HFFc6 (cell line): Measurements from ENCODE around the gene SREBF1. TPM values are rescaled to one million over a fixed set of nuclear protein-coding genes. Genes with fewer than 3 reads are reported as not detected.
A peak's percentile ranks its signal among the peaks of the same experiment; 100 is the strongest.

Experiments
- DNase-seq: peaks from one replicate; pipeline ENCODE4 v3.0.0-alpha.2; 2018
- H3K27ac Mint-ChIP-seq: 2 replicates; pipeline ENCODE4 v1.8.0; 2020; ENCODE audit warnings: mild to moderate bottlenecking, mixed read lengths
- H3K27me3 Mint-ChIP-seq: 2 replicates; pipeline ENCODE4 v1.8.0; 2021; ENCODE audit warnings: mild to moderate bottlenecking, moderate library complexity, mixed read lengths; ENCODE audit not compliant: insufficient read depth
- H3K36me3 Mint-ChIP-seq: 2 replicates; pipeline ENCODE4 v1.8.0; 2021; ENCODE audit warnings: low read depth, mixed read lengths
- H3K4me1 Mint-ChIP-seq: 2 replicates; pipeline ENCODE4 v1.8.0; 2020; ENCODE audit warnings: low read depth, mixed read lengths
- H3K4me3 Mint-ChIP-seq: 2 replicates; pipeline ENCODE4 v1.8.0; 2020; ENCODE audit warnings: mild to moderate bottlenecking, moderate library complexity, mixed read lengths
- H3K9me3 Mint-ChIP-seq: 2 replicates; pipeline ENCODE4 v1.8.0; 2020; ENCODE audit warnings: mild to moderate bottlenecking, mixed read lengths
- CTCF ChIP-seq: fragments of 200-600 bp; sonication (generic); IDR thresholded peaks from 2 replicates; pipeline ENCODE4 v1.5.0; 2021; ENCODE audit warnings: antibody characterized with exemption, mild to moderate bottlenecking
- total RNA-seq, 6 experiments: library from RNA; stranded (reverse); fragmentation: NEBNext Ultra II Directional; extraction: Animal tissue kit (Norgen Biotek cat#: 25700); gene quantifications; 2 replicates in 1 of 6; 3 replicates in 5 of 6; pipeline ENCODE4 v1.2.3, GENCODE V29; 2021

Gene SREBF1
- total RNA-seq, 6 experiments from 2014 or later: 34.9 to 51.7 (median 40.5) TPM

DNA sequence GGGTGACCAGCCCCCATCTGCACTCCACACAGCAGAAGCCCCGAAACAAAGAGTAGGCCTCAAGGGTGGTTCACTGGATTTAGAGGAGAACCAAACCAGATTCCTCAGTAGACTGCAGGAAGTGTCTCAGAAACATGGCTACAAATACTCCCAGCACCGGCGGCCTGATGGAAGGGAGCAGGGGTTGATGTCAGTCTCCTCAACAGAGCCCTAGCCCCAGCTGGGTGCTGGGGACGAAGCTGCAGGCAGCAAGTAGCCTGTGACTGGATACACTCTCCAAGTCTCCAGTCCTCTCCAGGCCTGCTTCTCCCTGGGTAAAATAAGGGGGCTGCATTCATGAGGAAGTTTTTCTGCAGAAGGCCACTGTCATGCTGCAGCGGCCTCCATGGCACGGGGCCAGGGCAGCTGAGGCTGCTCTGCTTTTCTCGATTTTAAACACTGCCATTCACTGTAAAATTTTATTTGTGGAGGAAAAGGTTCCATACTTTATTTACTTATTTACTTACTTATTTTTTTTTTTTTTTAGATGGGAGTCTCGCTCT is 36.7 kb upstream of the SREBF1 start:
- no peak for DNase-seq
- H3K36me3 Mint-ChIP-seq: peaks cover 28% of the 10 kb centered on the region
- no peaks in the 10 kb centered on the region for H3K9me3 Mint-ChIP-seq
- TF ChIP-seq CTCF: no peak
- H3K27ac Mint-ChIP-seq: peak overlapping the region; percentile 41; the same call in 1 of the 2 replicates
- H3K4me1 Mint-ChIP-seq: peaks cover 46% of the 10 kb centered on the region
- H3K4me3 Mint-ChIP-seq: no peak overlapping the region; the same call in 1 of the 2 replicates
- peaks cover 5% of the 10 kb centered on the region; the same call in 1 of the 2 replicates for H3K27me3 Mint-ChIP-seq

DNA sequence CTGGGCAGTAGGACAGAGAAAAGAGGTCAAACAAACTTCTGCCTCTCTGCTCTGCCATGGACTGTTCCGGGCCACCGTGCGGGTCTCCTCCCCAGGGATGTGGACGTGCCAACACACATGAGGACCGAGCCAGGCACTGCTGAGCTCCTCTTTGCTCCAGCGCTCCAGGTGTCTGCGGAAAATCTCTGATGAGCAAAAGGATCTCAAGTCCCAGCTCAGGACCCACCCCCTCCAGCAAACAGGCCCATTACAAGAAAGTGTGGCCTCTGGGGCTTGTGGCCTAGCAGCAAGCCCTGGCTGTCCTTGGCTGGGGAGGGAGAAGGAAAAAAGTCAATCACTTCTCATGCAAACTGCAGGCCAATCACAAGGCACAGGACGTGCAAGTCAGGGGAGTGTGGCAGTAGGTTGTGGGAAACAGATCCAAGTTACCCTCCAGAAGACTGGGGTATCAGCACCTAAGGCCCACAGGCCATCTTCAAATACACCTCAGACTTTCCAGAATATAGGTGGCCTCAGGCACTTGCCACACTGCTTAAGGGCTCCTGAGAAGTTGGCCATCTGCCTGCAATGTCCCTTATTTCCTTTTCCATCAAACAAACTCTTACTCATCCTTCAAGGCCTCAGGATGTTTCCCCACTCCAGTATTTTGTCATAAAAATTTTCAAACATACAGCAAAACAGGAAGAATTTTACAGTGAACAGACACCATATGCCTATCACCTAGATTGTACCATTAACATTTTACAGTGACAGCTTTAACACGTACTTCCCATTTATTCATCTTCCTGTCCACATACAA is 36.0 kb upstream of the SREBF1 start:
- H3K36me3 Mint-ChIP-seq: peaks cover 28% of the 10 kb centered on the region
- H3K9me3 Mint-ChIP-seq: no peaks in the 10 kb centered on the region
- peaks cover 39% of the 10 kb centered on the region for H3K4me1 Mint-ChIP-seq
- H3K27me3 Mint-ChIP-seq: peaks cover 5% of the 10 kb centered on the region; the same call in 1 of the 2 replicates
- H3K4me3 Mint-ChIP-seq: no peak overlapping the region; the same call in 1 of the 2 replicates
- peak; percentile 32 for DNase-seq
- H3K27ac Mint-ChIP-seq: peak overlapping the region; percentile 41
- no peak for TF ChIP-seq CTCF

DNA sequence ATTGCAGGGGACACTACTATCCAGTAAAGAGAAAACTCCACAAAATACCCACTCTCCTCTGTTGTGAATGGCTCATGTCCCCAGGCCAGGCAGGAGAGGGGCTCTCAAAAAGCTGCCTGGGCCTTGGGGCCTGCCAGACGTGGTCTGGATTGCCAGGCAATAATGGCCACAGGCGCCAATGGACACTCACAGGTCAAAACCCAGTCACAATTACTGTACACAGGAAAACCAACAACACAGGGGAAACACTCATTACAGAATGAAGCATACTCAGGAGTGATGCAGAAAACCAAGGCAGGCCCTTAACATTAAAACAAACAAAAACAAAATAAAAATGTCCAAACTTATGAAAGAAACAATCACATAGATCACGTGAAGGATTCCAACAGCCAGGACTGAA is 35.1 kb upstream of the SREBF1 start:
- no peak for DNase-seq
- TF ChIP-seq CTCF: no peak
- no peak overlapping the region for H3K27ac Mint-ChIP-seq
- peaks cover 30% of the 10 kb centered on the region for H3K4me1 Mint-ChIP-seq
- no peaks in the 10 kb centered on the region for H3K9me3 Mint-ChIP-seq
- peaks cover 22% of the 10 kb centered on the region for H3K36me3 Mint-ChIP-seq
- no peak overlapping the region for H3K4me3 Mint-ChIP-seq
- peaks cover 2% of the 10 kb centered on the region; the same call in 1 of the 2 replicates for H3K27me3 Mint-ChIP-seq

DNA sequence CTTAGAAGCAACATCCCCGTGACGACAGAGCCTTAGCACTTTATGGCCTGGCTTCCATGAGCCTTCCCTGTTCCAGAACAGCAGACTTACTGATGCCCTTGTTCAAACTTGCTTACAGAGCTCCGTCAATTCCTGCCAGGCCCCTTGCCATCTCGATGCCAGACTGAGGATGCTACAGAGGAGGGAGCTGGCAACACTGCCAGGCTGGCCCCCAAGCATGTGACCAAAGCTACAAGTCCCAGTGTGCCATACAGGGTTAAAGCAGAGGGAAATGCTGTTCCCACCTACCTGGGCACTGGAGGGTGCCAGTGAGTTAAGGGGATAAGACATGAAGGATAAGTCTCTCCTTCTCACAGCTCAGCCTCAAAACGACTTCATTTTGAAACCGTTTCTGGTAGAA is 33.5 kb upstream of the SREBF1 start:
- H3K27me3 Mint-ChIP-seq: peaks cover 8% of the 10 kb centered on the region; the same call in 1 of the 2 replicates
- no peak for DNase-seq
- no peak overlapping the region for H3K4me3 Mint-ChIP-seq
- no peak overlapping the region for H3K27ac Mint-ChIP-seq
- no peaks in the 10 kb centered on the region for H3K9me3 Mint-ChIP-seq
- H3K36me3 Mint-ChIP-seq: peaks cover 5% of the 10 kb centered on the region
- TF ChIP-seq CTCF: no peak
- H3K4me1 Mint-ChIP-seq: peaks cover 14% of the 10 kb centered on the region

- TF ChIP-seq CTCF: no peak
- H3K9me3 Mint-ChIP-seq: no peaks in the 10 kb centered on the region
- H3K4me1 Mint-ChIP-seq: peaks cover 14% of the 10 kb centered on the region
- H3K27me3 Mint-ChIP-seq: peaks cover 8% of the 10 kb centered on the region; the same call in 1 of the 2 replicates
- no peak overlapping the region for H3K27ac Mint-ChIP-seq
- no peak for DNase-seq
- H3K4me3 Mint-ChIP-seq: no peak overlapping the region
- peaks cover 4% of the 10 kb centered on the region; the same call in 1 of the 2 replicates for H3K36me3 Mint-ChIP-seq
Measured at GRCh38 chr17:17868641-17869522, 32.1 kb upstream of the SREBF1 start.
